SIG-M5 (cell line): ENCODE data around the gene ZNF23.
"Not testable (repeated sequence)": the region's sequence is repeated elsewhere in the genome, so short reads cannot be mapped to it uniquely, and the experiment has no call there.

Source experiments
- DNase-seq: peaks from one replicate; lab custom pipeline; 2025; lab: John Stamatoyannopoulos, UW

The ZNF23 gene

GRCh38 chr16:71461686-71462648 is at the start of gene ZNF23:
Gene ZNF23 (minus strand): TSS chr16:71462247. CDS start chr16:71456796, 5,451 bp downstream.
- DNase-seq, result no peak

DNA sequence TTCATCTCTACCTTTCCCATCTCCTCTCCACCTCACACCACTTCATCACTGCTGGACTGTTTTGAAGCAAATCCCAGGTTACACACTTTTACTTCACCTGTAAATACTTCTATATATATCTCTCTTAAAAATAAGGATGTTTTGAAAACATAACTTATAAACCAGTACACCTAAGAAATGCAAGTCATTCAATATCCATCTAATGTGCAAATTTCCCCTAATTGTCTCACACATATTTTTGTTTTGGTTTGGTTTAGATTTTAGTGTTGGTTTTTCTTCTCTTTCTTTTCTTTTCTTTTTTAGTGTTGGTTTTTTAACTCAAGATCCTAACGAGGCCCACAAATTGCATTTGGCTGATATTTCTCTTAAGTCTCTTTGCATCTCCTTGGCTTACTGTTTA is 45.0 kb upstream of the ZNF23 start:
- DNase-seq, result no peak

- DNase-seq, result no peak
These were observed 42.9 kb upstream of the ZNF23 start for GRCh38 chr16:71504901-71505300.

- DNase-seq, result not testable (repeated sequence)
These were observed 42.0 kb upstream of the ZNF23 start for GRCh38 chr16:71504051-71504450.

DNA sequence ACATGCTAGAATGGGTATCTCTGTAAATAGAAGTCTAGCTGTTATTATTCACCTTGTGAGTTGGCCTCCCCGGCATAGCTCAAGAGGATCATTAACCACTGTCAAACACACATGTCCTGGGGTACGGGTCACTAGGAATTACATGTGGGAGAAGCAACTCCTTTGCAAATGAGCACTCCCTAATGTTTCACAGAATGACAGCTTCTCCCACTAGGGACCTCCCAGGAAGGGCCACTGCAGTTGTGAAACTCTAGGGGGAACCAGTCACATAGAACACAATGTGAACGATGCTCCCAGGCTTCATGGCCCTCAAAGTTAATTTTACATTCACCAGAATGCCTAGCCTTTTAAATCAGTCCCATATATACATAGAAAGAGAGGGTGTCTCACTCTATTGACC is 39.5 kb upstream of the ZNF23 start:
- no peak for DNase-seq

GRCh38 chr16:71500964-71501363 is 38.9 kb upstream of the ZNF23 start:
- DNase-seq, result no peak

DNA sequence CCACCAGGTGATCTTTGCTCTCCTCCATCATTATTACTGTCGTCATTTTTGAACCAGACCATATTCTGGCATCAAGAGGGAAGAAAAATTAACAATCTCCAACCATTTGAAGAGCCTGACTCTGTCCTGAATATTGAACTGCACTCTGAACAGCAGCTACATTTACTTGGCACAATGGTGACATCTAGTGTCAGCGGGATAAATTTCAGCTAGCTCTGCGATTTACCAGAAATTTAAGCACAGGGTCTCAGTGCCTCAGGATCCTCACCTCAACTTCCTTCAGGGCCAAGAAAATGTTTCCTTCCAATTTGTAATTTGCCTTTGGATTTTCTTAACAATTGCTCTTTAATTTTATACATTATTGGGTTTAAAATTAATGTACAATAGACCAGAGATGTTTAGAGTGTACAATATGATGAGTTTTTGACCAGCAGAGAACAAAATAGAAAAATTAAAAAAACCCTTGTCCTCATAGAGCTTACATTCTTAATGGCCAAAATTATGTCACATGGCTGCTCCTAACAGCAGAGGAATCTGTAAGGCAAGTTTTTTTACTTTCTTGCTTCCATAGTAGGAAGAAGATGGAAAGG is 37.8 kb upstream of the ZNF23 start:
- no peak for DNase-seq

DNA sequence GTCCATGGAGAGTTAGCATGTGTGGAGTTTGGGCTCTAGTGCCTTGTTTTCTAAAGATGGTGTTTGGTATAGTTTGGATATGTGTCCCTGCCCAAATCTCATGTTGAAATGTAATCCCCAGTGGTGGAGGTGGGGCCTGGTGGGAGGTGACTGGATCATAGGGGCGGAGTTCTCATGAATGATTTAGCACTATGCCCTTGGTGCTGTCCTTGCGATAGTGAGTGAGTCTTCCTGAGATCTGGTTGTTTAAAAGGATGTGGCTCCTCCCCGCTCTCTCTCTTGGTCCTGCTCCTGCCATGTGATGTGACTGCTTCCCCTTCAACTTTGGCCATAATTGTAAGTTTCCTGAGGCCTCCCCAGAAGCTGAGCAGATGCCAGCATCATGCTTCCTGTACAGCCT is 36.0 kb upstream of the ZNF23 start:
- no peak for DNase-seq

DNA sequence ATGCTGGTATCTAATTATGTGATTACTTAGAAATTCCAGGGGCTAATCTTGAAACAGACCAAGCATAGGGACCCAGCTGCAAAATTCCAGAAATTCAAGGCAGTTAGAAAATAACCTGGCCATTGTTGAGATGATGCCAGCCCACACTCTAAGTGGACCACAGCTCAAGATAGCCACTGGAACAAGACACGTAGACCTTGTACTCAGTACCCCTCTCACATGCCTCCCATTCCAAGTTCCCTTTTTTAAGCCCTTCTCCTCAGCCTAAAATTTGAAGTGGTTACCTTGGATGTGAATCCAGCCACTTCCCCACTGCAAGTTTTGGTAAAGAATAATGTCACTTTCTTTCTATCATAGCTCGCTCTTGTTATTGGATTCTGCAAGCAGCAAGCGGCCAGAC is 31.2 kb upstream of the ZNF23 start:
- DNase-seq, result no peak

DNA sequence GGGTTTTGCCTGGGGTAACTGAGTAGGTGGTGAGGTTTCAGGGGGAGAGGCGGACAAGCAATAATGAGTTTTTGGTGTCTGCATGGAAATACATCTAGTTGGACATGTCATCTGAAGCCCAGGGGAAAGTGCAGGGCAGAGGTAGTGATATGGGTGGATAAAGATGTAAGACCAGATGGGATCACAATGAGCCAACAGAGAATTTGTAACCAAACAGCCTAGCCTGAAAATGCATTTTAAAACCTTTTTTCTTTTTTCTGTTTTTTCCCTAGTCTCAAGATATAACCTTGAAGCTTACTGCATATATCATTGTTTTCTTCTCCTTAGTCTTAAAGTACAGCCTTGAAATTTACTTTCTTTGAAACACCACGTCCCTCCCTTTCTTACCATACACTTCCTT is 30.7 kb upstream of the ZNF23 start:
- DNase-seq, result no peak

DNA sequence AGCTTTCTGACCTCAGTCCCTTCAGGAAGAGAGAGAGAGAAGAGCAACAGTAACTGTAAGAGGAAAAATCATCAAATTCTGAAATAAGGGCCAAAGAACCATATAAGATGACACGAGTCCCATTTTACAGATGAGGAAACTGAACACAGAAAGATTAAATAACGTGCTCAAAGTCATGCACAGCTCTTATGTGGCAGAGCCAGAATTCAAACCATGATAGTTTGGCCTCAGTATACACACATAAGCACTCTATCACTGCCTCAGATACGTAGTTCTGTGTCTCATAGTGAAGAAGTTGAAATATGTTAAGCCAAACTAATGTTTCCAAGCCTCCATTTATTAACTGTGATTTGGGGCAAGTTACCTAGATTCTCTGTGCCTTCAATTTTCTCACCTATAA is 29.0 kb upstream of the ZNF23 start:
- DNase-seq, result no peak

- DNase-seq, result no peak
These were observed 28.3 kb upstream of the ZNF23 start for GRCh38 chr16:71490361-71490760.

DNA sequence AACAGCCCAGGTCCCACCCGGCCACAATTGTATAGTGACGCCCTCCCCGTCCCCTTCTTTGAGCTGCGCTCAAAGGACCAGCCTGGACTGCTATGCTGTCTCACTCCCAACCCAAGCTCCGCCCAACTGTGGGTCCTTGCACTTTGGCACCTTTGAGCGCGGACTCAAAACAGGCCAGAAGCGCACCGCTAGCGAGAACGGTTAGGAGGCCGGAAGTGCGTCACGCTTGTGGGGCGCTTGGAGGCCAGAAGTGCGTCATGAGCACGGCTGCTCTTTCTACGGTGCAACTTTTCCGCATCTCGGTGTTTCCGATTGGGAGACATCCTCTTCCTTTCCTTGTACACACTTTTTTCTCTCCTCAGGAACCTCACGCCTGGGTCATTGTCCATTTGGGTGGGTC is 27.1 kb upstream of the ZNF23 start, which contains the start of gene ZNF19:
Gene ZNF19 (minus strand): TSS at position 203 of the 400 bp plus-strand sequence. CDS start 7,210 bp downstream, outside the sequence.
- no peak for DNase-seq

- DNase-seq, result peak; percentile 23
These were observed 22.2 kb upstream of the ZNF23 start for GRCh38 chr16:71484006-71484893.

DNA sequence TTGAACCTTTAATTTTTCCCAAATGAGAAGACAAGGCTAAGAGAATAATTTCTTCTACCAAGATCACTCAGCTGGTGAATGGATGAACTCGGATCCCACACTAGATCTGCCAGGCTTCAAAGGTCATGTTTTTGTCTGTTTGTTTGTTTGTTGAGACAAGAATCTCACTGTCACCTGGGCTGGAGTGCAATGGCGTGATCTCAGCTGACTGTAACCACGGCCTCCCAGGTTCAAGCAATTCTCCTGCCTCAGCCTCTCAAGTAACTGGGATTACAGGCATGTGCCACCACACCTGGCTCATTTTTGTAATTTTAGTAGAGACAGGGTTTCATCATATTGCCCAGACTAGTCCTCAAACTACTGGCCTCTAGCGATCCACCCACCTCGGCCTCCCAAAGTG is 20.5 kb upstream of the ZNF23 start:
- DNase-seq, result no peak

DNA sequence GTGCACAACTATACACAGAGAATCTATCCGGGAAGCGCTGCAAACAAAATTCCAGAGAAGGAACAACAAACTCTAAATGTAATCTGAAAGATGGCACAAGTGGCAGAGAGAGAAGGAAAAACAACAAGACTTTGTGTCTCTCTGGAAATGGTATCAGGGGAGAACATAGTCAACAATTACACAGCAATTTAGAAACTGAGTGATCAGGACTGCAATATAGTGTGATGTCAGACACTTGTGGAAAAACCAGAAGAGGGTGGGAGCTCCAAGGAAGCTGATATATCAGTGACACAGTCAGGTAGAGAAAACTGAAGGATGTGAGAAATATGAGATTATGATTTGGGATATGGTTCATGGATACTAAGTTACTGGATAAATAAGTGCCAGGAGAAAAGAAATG is 18.9 kb upstream of the ZNF23 start:
- no peak for DNase-seq

GRCh38 chr16:71479420-71479819 is 17.4 kb upstream of the ZNF23 start:
- no peak for DNase-seq

- DNase-seq, result no peak
These were observed 14.5 kb upstream of the ZNF23 start for GRCh38 chr16:71476457-71477124.

DNA sequence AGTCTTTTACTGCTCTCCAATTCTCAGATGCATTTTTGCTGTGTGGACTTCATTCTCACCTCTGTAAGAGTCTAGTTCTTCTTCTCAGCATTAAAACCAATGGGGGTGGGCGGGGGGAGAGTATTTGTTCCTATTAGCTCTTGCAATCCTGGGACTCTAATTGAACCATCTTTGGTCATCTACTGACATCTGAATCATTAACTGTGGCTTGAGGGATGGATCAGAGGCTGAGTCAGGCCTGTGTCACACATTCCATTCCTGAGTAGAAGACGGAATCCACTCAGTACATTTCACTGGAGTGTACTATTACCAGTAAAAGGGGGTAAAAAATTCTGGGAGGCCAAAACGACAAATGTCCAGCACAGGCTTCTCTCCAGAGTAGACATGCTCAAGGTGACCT is 12.8 kb upstream of the ZNF23 start:
- no peak for DNase-seq

DNA sequence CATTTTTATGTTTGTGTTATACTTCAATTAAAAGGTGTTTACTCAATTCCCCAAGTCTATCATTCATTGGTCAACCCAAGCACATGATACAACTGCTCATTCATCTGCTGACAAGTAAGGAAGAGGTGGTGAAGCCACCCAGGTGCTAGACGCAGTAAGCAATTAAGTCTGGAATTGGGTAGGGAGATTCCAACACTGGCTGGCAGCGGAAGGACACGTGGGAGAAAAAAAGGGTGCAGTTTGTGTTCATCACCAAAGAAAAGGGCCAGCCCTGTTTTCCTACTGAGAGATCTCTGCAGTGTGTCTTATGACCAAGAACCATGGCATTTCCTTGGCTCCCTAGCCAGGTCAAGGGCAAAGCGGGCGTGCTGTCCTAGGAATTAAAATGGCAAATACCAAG is 11.8 kb upstream of the ZNF23 start:
- no peak for DNase-seq

- DNase-seq, result no peak
These were observed 10.9 kb upstream of the ZNF23 start for GRCh38 chr16:71472931-71473330.

DNA sequence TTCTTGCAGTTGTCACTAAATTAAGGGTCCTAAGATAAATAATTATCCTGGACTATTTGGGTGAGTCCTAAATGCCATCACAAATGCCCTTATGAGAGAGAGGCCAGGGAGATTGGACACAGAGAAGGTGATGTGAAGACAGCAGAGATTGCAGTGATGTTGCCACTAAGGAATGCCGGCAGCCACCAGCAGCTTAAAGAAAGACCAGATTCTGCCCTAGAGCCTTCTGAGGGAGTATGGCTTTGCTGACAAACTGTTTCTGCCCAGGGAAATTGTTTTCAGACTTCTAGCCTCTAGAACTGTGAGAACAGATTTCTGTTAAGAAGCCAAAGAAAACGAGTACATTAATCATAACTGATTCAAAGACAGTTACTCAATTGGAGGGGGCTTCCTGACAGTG is 10.0 kb upstream of the ZNF23 start:
- DNase-seq, result no peak
